Immature natural killer cell (primary cell): Measurements from ENCODE around the gene ADAMTS10. TPM values are rescaled to one million over a fixed set of nuclear protein-coding genes. Genes with fewer than 3 reads are reported as not detected.

Source experiments
- DNase-seq, 3 donors: peaks; one replicate each; pipeline ENCODE4 v3.0.0; 2022; ENCODE audit warnings: mixed read lengths in 1 of 3
- H3K27ac Mint-ChIP-seq, 6 donors: one replicate each; pipeline ENCODE4 v1.8.0; 2020; ENCODE audit warnings: mixed read lengths in 6 of 6, mild to moderate bottlenecking in 5 of 6, inconsistent platforms in 4 of 6, moderate library complexity in 3 of 6
- H3K27me3 Mint-ChIP-seq, 3 donors: one replicate each; pipeline ENCODE4 v1.8.0; 2020 to 2021; ENCODE audit warnings: low read depth in 3 of 3, mild to moderate bottlenecking in 3 of 3, mixed read lengths in 3 of 3, moderate library complexity in 3 of 3, inconsistent platforms in 1 of 3
- H3K36me3 Mint-ChIP-seq, 3 donors: one replicate each; pipeline ENCODE4 v1.8.0; 2020; ENCODE audit warnings: mixed read lengths in 3 of 3, inconsistent platforms in 2 of 3, mild to moderate bottlenecking in 2 of 3
- H3K4me1 Mint-ChIP-seq, 2 donors: one replicate each; pipeline ENCODE4 v1.8.0; 2020; ENCODE audit warnings: inconsistent platforms in 2 of 2, mild to moderate bottlenecking in 2 of 2, mixed read lengths in 2 of 2, moderate library complexity in 1 of 2
- H3K4me3 Mint-ChIP-seq, 5 donors: one replicate each; pipeline ENCODE4 v1.8.0; 2020; ENCODE audit warnings: mild to moderate bottlenecking in 5 of 5, mixed read lengths in 5 of 5, inconsistent platforms in 3 of 5, moderate library complexity in 3 of 5
- H3K9me3 Mint-ChIP-seq, 6 donors: one replicate each; pipeline ENCODE4 v1.8.0; 2020; ENCODE audit warnings: mild to moderate bottlenecking in 6 of 6, mixed read lengths in 6 of 6, inconsistent platforms in 4 of 6, moderate library complexity in 3 of 6
- polyA plus RNA-seq, 3 donors: library from polyadenylated mRNA; unstranded; fragments of 300-500 nt; fragmentation: Illumina TruSeq; gene quantifications; one replicate each; pipeline ENCODE4 v1.2.3, GENCODE V29; 2021

Gene ADAMTS10
- polyA plus RNA-seq, 3 donors from 2014 or later, result 1.4 to 7.4 (median 2.3) TPM

DNA sequence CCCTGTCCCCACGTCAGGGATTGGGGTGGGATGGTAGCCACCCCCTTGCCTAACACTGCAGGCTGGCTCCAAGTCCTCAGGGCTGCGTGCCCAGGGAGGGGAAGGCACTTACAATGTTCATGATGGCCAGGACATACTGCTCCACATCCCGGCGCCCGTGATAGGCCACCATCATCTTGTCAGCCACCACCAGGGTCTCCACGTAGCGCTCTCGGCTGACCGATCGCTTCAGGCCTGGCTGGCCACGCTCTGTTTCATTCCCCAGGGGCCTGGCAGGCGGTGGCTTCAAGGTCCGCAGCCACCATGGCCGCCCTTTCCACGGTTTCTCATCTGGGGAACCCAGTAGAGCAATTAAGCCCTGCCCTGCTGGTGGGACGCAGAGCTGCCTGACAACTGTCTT, 9.7 kb downstream of the ADAMTS10 start:
- DNase-seq, result no peak
- peaks cover 0 to 5% (median 0%) of the 10 kb centered on the region in 3 donors for H3K27me3 Mint-ChIP-seq
- H3K36me3 Mint-ChIP-seq, result peaks cover 15 to 50% (median 37%) of the 10 kb centered on the region in 3 donors
- peaks cover 0 to 4% of the 10 kb centered on the region in 2 donors for H3K4me1 Mint-ChIP-seq
- H3K27ac Mint-ChIP-seq, result no peak overlapping the region
- H3K9me3 Mint-ChIP-seq, result peaks cover 0 to 2% (median 0%) of the 10 kb centered on the region in 6 donors
- H3K4me3 Mint-ChIP-seq, result no peak overlapping the region

DNA sequence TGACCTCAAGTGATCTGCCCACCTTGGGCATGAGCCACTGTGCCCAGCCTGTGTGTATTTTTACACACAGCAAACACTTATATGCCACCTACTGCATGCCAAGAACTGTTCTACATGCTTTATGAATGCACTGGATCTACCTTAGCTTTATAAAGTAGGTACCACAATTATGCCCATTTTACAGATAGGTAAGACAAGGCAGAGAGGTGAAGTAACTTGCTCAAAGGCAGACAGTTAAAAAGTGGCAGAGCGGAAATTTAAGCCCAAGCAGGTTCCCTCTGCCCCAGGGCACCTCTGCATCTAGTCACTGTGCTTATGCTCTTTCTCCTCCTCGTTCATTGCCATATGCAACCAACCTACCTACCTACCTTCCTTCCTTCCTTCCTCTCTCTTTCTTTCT, 10.5 kb downstream of the ADAMTS10 start:
- no peak overlapping the region for H3K27ac Mint-ChIP-seq
- no peak for DNase-seq
- H3K4me3 Mint-ChIP-seq, result no peak overlapping the region
- no peaks in the 10 kb centered on the region for H3K9me3 Mint-ChIP-seq
- peaks cover 15 to 51% (median 37%) of the 10 kb centered on the region in 3 donors for H3K36me3 Mint-ChIP-seq
- H3K4me1 Mint-ChIP-seq, result peaks cover 0 to 4% of the 10 kb centered on the region in 2 donors
- H3K27me3 Mint-ChIP-seq, result peaks cover 0 to 5% (median 0%) of the 10 kb centered on the region in 3 donors

GRCh38 chr19:8596168-8596567, 14.3 kb downstream of the ADAMTS10 start:
- no peak for DNase-seq
- Mint-ChIP-seq H3K9me3 (no peaks in the 10 kb centered on the region), H3K36me3 (peaks cover 9 to 39% (median 26%) of the 10 kb centered on the region in 3 donors), H3K4me1 (peaks cover 31 to 37% of the 10 kb centered on the region in 2 donors), H3K27me3 (peaks cover 3 to 16% (median 5%) of the 10 kb centered on the region in 3 donors), H3K4me3 (no peak overlapping the region), H3K27ac (no peak overlapping the region)

DNA sequence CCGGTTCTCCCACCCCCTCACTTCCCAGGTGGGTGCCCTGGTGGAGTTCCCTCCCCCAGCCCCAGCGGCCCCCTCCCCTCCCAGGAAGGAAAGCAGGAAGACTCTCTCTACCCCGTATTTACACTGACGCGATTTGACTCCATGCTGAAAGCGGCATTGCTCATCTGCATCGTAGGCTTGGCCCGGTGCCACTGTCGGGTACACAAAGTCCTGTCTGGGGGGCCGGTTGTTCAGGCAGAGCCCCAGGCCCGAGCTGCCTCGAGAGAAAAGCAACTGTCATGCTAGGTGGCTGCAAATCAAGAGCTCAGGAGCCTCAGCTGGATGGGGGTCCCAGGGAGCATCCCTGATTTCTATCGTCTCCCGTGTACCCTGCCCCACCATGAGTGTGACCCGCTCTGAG, 14.9 kb downstream of the ADAMTS10 start:
- DNase-seq, result no peak
- Mint-ChIP-seq H3K4me3 (no peak overlapping the region), H3K27me3 (peaks cover 3 to 16% (median 5%) of the 10 kb centered on the region in 3 donors), H3K4me1 (peaks cover 34 to 37% of the 10 kb centered on the region in 2 donors), H3K27ac (no peak overlapping the region), H3K36me3 (peaks cover 9 to 39% (median 26%) of the 10 kb centered on the region in 3 donors), H3K9me3 (no peaks in the 10 kb centered on the region)

- peaks cover 3 to 16% (median 5%) of the 10 kb centered on the region in 3 donors for H3K27me3 Mint-ChIP-seq
- peak overlapping the region in 5 of 6 donors; percentile 8 to 72 (median 46) for H3K27ac Mint-ChIP-seq
- peaks cover 5 to 36% (median 20%) of the 10 kb centered on the region in 3 donors for H3K36me3 Mint-ChIP-seq
Measured at GRCh38 chr19:8593931-8594330, 16.6 kb downstream of the ADAMTS10 start.

GRCh38 chr19:8592231-8593009, 18.1 kb downstream of the ADAMTS10 start:
- H3K27ac Mint-ChIP-seq, result peak overlapping the region; percentile 53 to 93 (median 78)
- peaks cover 3 to 14% (median 6%) of the 10 kb centered on the region in 3 donors for H3K27me3 Mint-ChIP-seq
- DNase-seq, result peak; percentile 97 to 98 (median 98)
- no peaks in the 10 kb centered on the region for H3K9me3 Mint-ChIP-seq
- peaks cover 34 to 37% of the 10 kb centered on the region in 2 donors for H3K4me1 Mint-ChIP-seq
- H3K4me3 Mint-ChIP-seq, result peak overlapping the region; percentile 78 to 91 (median 87)
- peaks cover 5 to 29% (median 16%) of the 10 kb centered on the region in 3 donors for H3K36me3 Mint-ChIP-seq

More at GRCh38 chr19:8593931-8594330, 16.6 kb downstream of the ADAMTS10 start:
- Mint-ChIP-seq H3K4me1 (peaks cover 34 to 37% of the 10 kb centered on the region in 2 donors), H3K4me3 (peak overlapping the region; percentile 16 to 50 (median 36)), H3K9me3 (no peaks in the 10 kb centered on the region)
- DNase-seq, result peak in 1 of 3 donors; percentile 34

GRCh38 chr19:8589177-8589714, 21.3 kb downstream of the ADAMTS10 start:
- Mint-ChIP-seq H3K4me3 (no peak overlapping the region), H3K9me3 (no peaks in the 10 kb centered on the region), H3K27ac (no peak overlapping the region), H3K4me1 (peaks cover 28 to 29% of the 10 kb centered on the region in 2 donors), H3K36me3 (peaks cover 0 to 11% (median 6%) of the 10 kb centered on the region in 3 donors), H3K27me3 (peaks cover 4 to 10% (median 6%) of the 10 kb centered on the region in 3 donors)
- no peak for DNase-seq

GRCh38 chr19:8585894-8586750, 24.4 kb downstream of the ADAMTS10 start:
- Mint-ChIP-seq H3K4me3 (no peak overlapping the region), H3K27ac (no peak overlapping the region)
- peak in 1 of 3 donors; percentile 46 for DNase-seq

GRCh38 chr19:8584965-8585893, 25.3 kb downstream of the ADAMTS10 start:
- H3K4me1 Mint-ChIP-seq, result peaks cover 5 to 7% of the 10 kb centered on the region in 2 donors
- peaks cover 2 to 5% (median 4%) of the 10 kb centered on the region in 3 donors for H3K27me3 Mint-ChIP-seq
- H3K36me3 Mint-ChIP-seq, result peaks cover 0 to 17% (median 6%) of the 10 kb centered on the region in 3 donors
- no peak overlapping the region for H3K4me3 Mint-ChIP-seq
- H3K9me3 Mint-ChIP-seq, result no peaks in the 10 kb centered on the region
- DNase-seq, result no peak
- no peak overlapping the region for H3K27ac Mint-ChIP-seq

More at GRCh38 chr19:8585894-8586750, 24.4 kb downstream of the ADAMTS10 start:
- peaks cover 0 to 17% (median 6%) of the 10 kb centered on the region in 3 donors for H3K36me3 Mint-ChIP-seq
- peaks cover 2 to 4% (median 2%) of the 10 kb centered on the region in 3 donors for H3K27me3 Mint-ChIP-seq
- no peaks in the 10 kb centered on the region for H3K9me3 Mint-ChIP-seq
- peaks cover under 1 to 4% of the 10 kb centered on the region in 2 donors for H3K4me1 Mint-ChIP-seq

DNA sequence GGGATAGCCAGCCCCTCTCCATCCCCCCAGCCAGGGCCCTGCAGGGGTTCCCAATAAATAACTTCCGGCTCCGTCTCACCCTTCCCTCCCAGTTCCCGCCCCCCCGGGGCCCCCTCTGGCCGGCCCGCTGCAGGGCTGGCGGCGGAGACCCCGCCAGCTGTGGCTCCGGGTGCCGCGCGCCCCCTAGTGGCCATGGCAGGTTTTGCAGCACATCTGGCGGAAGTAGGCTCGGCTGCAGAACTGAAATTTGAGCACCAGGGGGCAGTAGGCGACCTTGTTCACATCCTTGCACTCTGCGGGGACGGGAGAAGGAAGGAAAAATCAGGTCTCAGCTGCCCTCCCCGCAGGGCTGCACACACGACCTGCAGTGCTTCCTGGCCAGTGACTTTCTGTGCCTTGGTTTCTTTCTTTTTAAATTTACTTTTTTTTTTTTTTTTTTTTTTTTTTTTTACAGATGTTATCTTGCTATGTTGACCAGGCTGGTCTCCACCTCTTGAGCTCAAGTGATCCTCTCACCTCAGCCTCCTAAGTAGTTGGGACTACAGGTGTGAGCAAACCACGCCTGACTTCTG, 29.7 kb downstream of the ADAMTS10 start:
- Mint-ChIP-seq H3K36me3 (peaks cover 6 to 22% (median 7%) of the 10 kb centered on the region in 3 donors), H3K4me3 (peak overlapping the region in 1 of 5 donors; percentile 48), H3K27ac (peak overlapping the region in 2 of 6 donors; percentile 7 to 72), H3K4me1 (peaks cover 33 to 38% of the 10 kb centered on the region in 2 donors), H3K9me3 (no peaks in the 10 kb centered on the region), H3K27me3 (peaks cover 9 to 13% (median 10%) of the 10 kb centered on the region in 3 donors)
- peak; percentile 86 to 88 (median 86) for DNase-seq

- Mint-ChIP-seq H3K27ac (peak overlapping the region; percentile 1 to 96 (median 84)), H3K4me1 (peaks cover 54 to 58% of the 10 kb centered on the region in 2 donors), H3K4me3 (peak overlapping the region; percentile 62 to 100 (median 84)), H3K36me3 (peaks cover 9 to 24% (median 15%) of the 10 kb centered on the region in 3 donors), H3K9me3 (peaks cover 0 to 2% (median 0%) of the 10 kb centered on the region in 6 donors), H3K27me3 (peaks cover 23 to 27% (median 27%) of the 10 kb centered on the region in 3 donors)
- DNase-seq, result peak; percentile 76 to 79 (median 77)
Measured at GRCh38 chr19:8578642-8579265, 31.8 kb downstream of the ADAMTS10 start.
